Ovary (tissue), 9 donors: ENCODE data around the gene TDRD10. TPM values are rescaled to one million over a fixed set of nuclear protein-coding genes. Genes with fewer than 3 reads are reported as not detected.
A peak's percentile ranks its signal among the peaks of the same experiment; 100 is the strongest.

Experiments
- DNase-seq, 5 donors: peaks; one replicate each; pipeline ENCODE4 v3.0.0-alpha.2; 2019 to 2020
- H3K27ac ChIP-seq, 2 donors: fragments of 200-600 bp; one replicate each; pipeline versions ENCODE4 v1.5.1 to v1.8.0; 2019 to 2022
- H3K27me3 ChIP-seq: fragments of 200-600 bp; one replicate; pipeline ENCODE4 v1.8.0; 2022
- H3K36me3 ChIP-seq: fragments of 200-600 bp; sonication (generic); one replicate; pipeline ENCODE4 v1.5.1; 2019
- H3K4me1 ChIP-seq: one replicate; pipeline ENCODE4 v1.8.1; 2013; ENCODE audit warnings: mild to moderate bottlenecking, moderate library complexity; ENCODE audit not compliant: insufficient read depth
- H3K4me3 ChIP-seq: fragments of 200-600 bp; sonication (generic); one replicate; pipeline ENCODE4 v1.5.1; 2017
- H3K9me3 ChIP-seq, 2 donors: fragments of 200-600 bp in 1 of 2; sonication (generic) in 1 of 2; one replicate each; pipeline versions ENCODE4 v1.5.1 to v1.8.1; 2013 to 2019; ENCODE audit warnings: mild to moderate bottlenecking in 1 of 2, moderate library complexity in 1 of 2
- EP300 ChIP-seq: sonication (generic); formaldehyde crosslinking; IDR thresholded peaks from one replicate; pipeline ENCODE4 v1.6.1; 2017; ENCODE audit warnings: antibody characterized with exemption
- POLR2A ChIP-seq: fragments of 450-650 bp; IDR thresholded peaks from one replicate; pipeline ENCODE4 v1.6.1; 2017; ENCODE audit warnings: antibody characterized with exemption, mild to moderate bottlenecking, moderate library complexity
- WGBS, 3 donors: extraction: QIAGEN DNeasy Blood & Tissue Kit in 1 of 3; methylation state at CpG; one replicate each; pipeline versions ENCODE4 v1.1.5 to v1.1.7; 2013 to 2017; 5-methylcytosine and 5-hydroxymethylcytosine counted together
- intact Hi-C, 4 donors: fragments of 100-400 bp; cut with DNase I; formaldehyde crosslinking; loops; one replicate each; pipeline versions ENCODE4 v1.11.0 to v1.15.1; 2022 to 2023
- polyA plus RNA-seq, 2 donors: library from polyadenylated mRNA; stranded (reverse); fragments of 200-250 nt in 1 of 2; fragments of 350-450 nt in 1 of 2; fragmentation: Illumina TruSeq in 1 of 2; extraction: RNeasy Lipid Tissue Mini Kit (QIAGEN cat#74804) in 1 of 2; gene quantifications; one replicate each; pipeline ENCODE4 v1.2.3, GENCODE V29; 2013 to 2014
- total RNA-seq, 7 donors: library from RNA; depleted of rRNA in 2 of 7; stranded (reverse); fragments of >200 nt in 2 of 7; fragmentation: NEBNext Ultra II Directional in 3 of 7; extraction: Animal tissue kit (Norgen Biotek cat#: 25700) in 3 of 7; gene quantifications; one replicate each; pipeline versions ENCODE4 v1.1.0 to v1.2.4, GENCODE V29; 2016 to 2023
- TF ChIP-seq, protein P1 (sequence below), 3 donors: fragments of 450-650 bp in 2 of 3; fragments of 200-600 bp in 1 of 3; IDR thresholded peaks; one replicate each; pipeline versions ENCODE4 v1.5.1 to v1.8.0; 2016 to 2022; ENCODE audit warnings: antibody characterized with exemption in 3 of 3, mild to moderate bottlenecking in 1 of 3
- donor health status: DM: no; HTN: no; CAD: no; lungs with moderate emphysema.
- donor health status: DM: no; HTN: no; CAD: no.
- donor health status: Bipolar disorder and iron deficiency.
- donor health status: DM: yes; HTN: yes; CAD: no.
- donor health status: DM: no; HTN: no; CAD: no.
- donor health status: DM: yes; HTN: yes; CAD: no.

The TDRD10 gene
- total and polyA plus RNA-seq, 9 donors: 3.1 to 8.7 (median 5.8) TPM

GRCh38 chr1:154557248-154557938, 55.4 kb downstream of the TDRD10 start:
- H3K4me3 ChIP-seq: peak overlapping the region; percentile 94
- intact Hi-C loops: loop anchor here in 3 of 4 donors (5.0 to 10.0 kb wide), 4 partner anchors 153 to 527 kb away; partner anchors contain the start of genes IL6R (in 1 of the 3) and KCNN3 (in 1 of the 3)
- 8 to 10% (median 9%) methylated on average over 7 of the region's 7 CpGs for WGBS, 3 donors
- no peak overlapping the region for H3K27ac ChIP-seq
- TF ChIP-seq POLR2A (no peak), EP300 (no peak)
- TF ChIP-seq, protein P1, sequence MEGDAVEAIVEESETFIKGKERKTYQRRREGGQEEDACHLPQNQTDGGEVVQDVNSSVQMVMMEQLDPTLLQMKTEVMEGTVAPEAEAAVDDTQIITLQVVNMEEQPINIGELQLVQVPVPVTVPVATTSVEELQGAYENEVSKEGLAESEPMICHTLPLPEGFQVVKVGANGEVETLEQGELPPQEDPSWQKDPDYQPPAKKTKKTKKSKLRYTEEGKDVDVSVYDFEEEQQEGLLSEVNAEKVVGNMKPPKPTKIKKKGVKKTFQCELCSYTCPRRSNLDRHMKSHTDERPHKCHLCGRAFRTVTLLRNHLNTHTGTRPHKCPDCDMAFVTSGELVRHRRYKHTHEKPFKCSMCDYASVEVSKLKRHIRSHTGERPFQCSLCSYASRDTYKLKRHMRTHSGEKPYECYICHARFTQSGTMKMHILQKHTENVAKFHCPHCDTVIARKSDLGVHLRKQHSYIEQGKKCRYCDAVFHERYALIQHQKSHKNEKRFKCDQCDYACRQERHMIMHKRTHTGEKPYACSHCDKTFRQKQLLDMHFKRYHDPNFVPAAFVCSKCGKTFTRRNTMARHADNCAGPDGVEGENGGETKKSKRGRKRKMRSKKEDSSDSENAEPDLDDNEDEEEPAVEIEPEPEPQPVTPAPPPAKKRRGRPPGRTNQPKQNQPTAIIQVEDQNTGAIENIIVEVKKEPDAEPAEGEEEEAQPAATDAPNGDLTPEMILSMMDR (IDR thresholded peaks at IDR 0.05): no peak
- no peaks in the 10 kb centered on the region for H3K27me3 ChIP-seq
- no peaks in the 10 kb centered on the region for H3K9me3 ChIP-seq
- peaks cover 2% of the 10 kb centered on the region for H3K36me3 ChIP-seq
- H3K4me1 ChIP-seq: peaks cover 9% of the 10 kb centered on the region
- no peak for DNase-seq

GRCh38 chr1:154557939-154558719, 56.1 kb downstream of the TDRD10 start, which contains the start of gene UBE2Q1:
Gene UBE2Q1, minus strand, starts transcription at chr1:154558662. Its CDS starts 109 bp downstream, at chr1:154558553.
- WGBS, 3 donors: 0 to 2% (median 1%) methylated on average over 15 to 68 of the region's 69 CpGs
- peak; percentile 53 to 77 (median 68) for DNase-seq
- TF ChIP-seq POLR2A (no peak), EP300 (no peak)
- TF ChIP-seq, protein P1 (IDR thresholded peaks at IDR 0.05): no peak
- peak within 1 kb of the TSS; percentile 94 for H3K4me3 ChIP-seq
- peak within 1 kb of the TSS; percentile 58 to 75 for H3K27ac ChIP-seq
- H3K9me3 ChIP-seq: no peaks in the 10 kb centered on the region
- intact Hi-C loops: loop anchor here in 3 of 4 donors (5.0 to 10.0 kb wide), 4 partner anchors 153 to 527 kb away; partner anchors contain the start of genes IL6R (in 1 of the 3) and KCNN3 (in 1 of the 3)
- H3K36me3 ChIP-seq: no peaks in the 10 kb centered on the region
- peaks cover 9% of the 10 kb centered on the region for H3K4me1 ChIP-seq
- H3K27me3 ChIP-seq: no peaks in the 10 kb centered on the region

DNA sequence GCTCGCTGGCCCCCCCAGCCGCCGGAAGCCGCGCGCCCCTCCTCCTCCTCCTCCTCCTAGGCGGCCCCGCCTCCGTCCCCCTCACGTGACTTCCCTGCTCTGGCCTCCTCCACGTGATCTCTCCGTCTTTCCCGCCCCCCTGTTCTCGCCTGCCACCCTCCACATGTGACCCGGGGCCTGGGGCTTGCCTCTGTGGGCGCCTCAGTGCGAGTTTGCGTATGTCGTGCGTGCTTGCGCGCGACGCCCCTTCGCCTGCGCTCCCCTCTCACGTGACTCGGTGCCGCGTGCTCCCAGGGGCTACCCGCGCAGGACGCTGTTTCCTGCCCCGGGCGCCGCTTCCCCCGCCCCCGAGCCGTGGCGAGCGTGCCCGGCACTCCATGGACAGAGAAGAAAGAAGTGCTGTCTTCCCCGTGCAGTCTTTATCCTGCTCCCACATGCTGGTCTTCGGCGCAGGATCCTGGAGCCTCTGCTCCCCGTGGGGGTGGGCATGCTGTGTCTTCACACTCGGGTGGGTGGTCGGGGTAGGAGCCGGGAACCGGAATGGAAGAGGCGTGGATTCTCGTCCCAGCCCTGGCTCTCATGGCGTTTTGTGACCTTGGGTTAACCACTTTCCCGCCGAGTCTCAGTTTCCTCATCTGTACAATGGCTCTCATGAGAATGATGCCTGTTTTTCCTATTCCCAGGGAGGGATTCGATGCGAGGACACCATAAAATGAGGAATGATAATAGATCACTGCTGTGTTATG, 56.9 kb downstream of the TDRD10 start:
- H3K36me3 ChIP-seq: no peaks in the 10 kb centered on the region
- H3K4me1 ChIP-seq: peaks cover 9% of the 10 kb centered on the region
- intact Hi-C loops: loop anchor here in 3 of 4 donors (5.0 to 10.0 kb wide), 4 partner anchors 154 to 526 kb away; partner anchors contain the start of genes IL6R (in 1 of the 3) and KCNN3 (in 1 of the 3)

More for the DNA sequence above, 56.9 kb downstream of the TDRD10 start:
- Histone ChIP-seq H3K27ac (peak overlapping the region; percentile 58 to 75), H3K4me3 (peak overlapping the region; percentile 94), H3K9me3 (no peaks in the 10 kb centered on the region), H3K27me3 (no peaks in the 10 kb centered on the region)
- TF ChIP-seq POLR2A: peak; percentile 22
- peak; percentile 90 for TF ChIP-seq EP300
- TF ChIP-seq, protein P1 (IDR thresholded peaks at IDR 0.05): peak in 1 of 3 donors; percentile 24
- WGBS, 3 donors: 0 to 1% (median 0%) methylated on average over 50 to 57 of the region's 57 CpGs
- peak; percentile 99 to 100 (median 99) for DNase-seq
